Epithelial cell of umbilical artery (primary cell): ENCODE data around the gene CACFD1. TPM values are rescaled to one million over a fixed set of nuclear protein-coding genes. Genes with fewer than 3 reads are reported as not detected.

Experiments used
- total RNA-seq: library from RNA; depleted of rRNA; stranded (reverse); fragments of >200 nt; gene quantifications from 2 replicates; pipeline ENCODE4 v1.2.3, GENCODE V29; 2014

CACFD1 gene
- total RNA-seq, result 5.3 and 5.5 TPM in 2 replicates

GRCh38 chr9:133459476-133460404 lies at the start of gene CACFD1:
Gene CACFD1 (plus strand): TSS chr9:133459978. CDS start chr9:133460067, 89 bp downstream.

GRCh38 chr9:133417541-133418461 lies 42.0 kb upstream of the CACFD1 start, which contains the start of gene REXO4:
Gene REXO4 (minus strand): TSS chr9:133418010. CDS start chr9:133417844, 166 bp downstream.

GRCh38 chr9:133421615-133422542 lies 37.9 kb upstream of the CACFD1 start, which contains the start of gene ADAMTS13:
Gene ADAMTS13 (plus strand): TSS chr9:133422367. CDS start chr9:133422444, 77 bp downstream.

GRCh38 chr9:133478851-133479711 lies 19.3 kb downstream of the CACFD1 start, which contains the start of gene SLC2A6:
Gene SLC2A6 (minus strand): TSS chr9:133479099. CDS start chr9:133479059, 40 bp downstream.

Other genes with a start within 250 kb of the CACFD1 start
- not detected in 2 replicates for gene ABO, start 184.8 kb upstream of the CACFD1 start, total RNA-seq
- 13.0 and 17.6 TPM in 2 replicates for gene SURF6, start 123.8 kb upstream of the CACFD1 start, total RNA-seq
- 11.6 and 14.3 TPM in 2 replicates for gene MED22, start 111.8 kb upstream of the CACFD1 start, total RNA-seq
- gene RPL7A, start 111.8 kb upstream of the CACFD1 start, total RNA-seq, result 2,199 and 3,178 TPM in 2 replicates
- gene SURF1, start 103.5 kb upstream of the CACFD1 start, total RNA-seq, result 31.9 and 43.9 TPM in 2 replicates
- 13.1 and 16.9 TPM in 2 replicates for gene SURF2, start 103.4 kb upstream of the CACFD1 start, total RNA-seq
- gene SURF4, start 83.9 kb upstream of the CACFD1 start, total RNA-seq, result 440 and 443 TPM in 2 replicates
- 0.32 and 0.61 TPM in 2 replicates for gene STKLD1, start 83.6 kb upstream of the CACFD1 start, total RNA-seq
- 16.2 and 20.4 TPM in 2 replicates for gene REXO4, start 42.0 kb upstream of the CACFD1 start, total RNA-seq
- gene ADAMTS13, start 37.6 kb upstream of the CACFD1 start, total RNA-seq, result 0.65 and 1.1 TPM in 2 replicates
- 26.6 and 31.8 TPM in 2 replicates for gene SLC2A6, start 19.1 kb downstream of the CACFD1 start, total RNA-seq
- not detected in 2 replicates for gene MYMK, start 65.0 kb downstream of the CACFD1 start, total RNA-seq
- gene ADAMTSL2, start 74.7 kb downstream of the CACFD1 start, total RNA-seq, result under 0.01 TPM in 1 of 2 replicates, not detected in the other
- gene FAM163B, start 149.4 kb downstream of the CACFD1 start, total RNA-seq, result not detected in 2 replicates
- gene DBH, start 176.4 kb downstream of the CACFD1 start, total RNA-seq, result not detected in 2 replicates